Stimulated activated CD8-positive, alpha-beta memory T cell treated with anti-CD3 and anti-CD28 coated beads, Interleukin-2, amount 100 ng/mL, for 48 hours (primary cell): ENCODE data around the gene WTIP.
"Not testable (repeated sequence)": the region's sequence is repeated elsewhere in the genome, so short reads cannot be mapped to it uniquely, and the experiment has no call there.

ENCODE experiments used
- DNase-seq, 2 donors: peaks; one replicate each; pipeline ENCODE4 v3.0.0-alpha.2; 2020; ENCODE audit warnings: low read depth in 2 of 2

The WTIP gene

GRCh38 chr19:34503531-34504272 lies 22.1 kb downstream of the WTIP start:
- DNase-seq: no peak

- DNase-seq: no peak
Measured at GRCh38 chr19:34504273-34504808, 22.8 kb downstream of the WTIP start.

- no peak for DNase-seq
Measured at GRCh38 chr19:34504809-34505291, 23.3 kb downstream of the WTIP start.

GRCh38 chr19:34505321-34506025 lies 23.9 kb downstream of the WTIP start:
- DNase-seq: no peak

- no peak for DNase-seq
Measured at GRCh38 chr19:34506026-34506370, 24.4 kb downstream of the WTIP start.

- no peak for DNase-seq
Measured at GRCh38 chr19:34507414-34508067, 26.0 kb downstream of the WTIP start.

- DNase-seq: no peak
Measured at GRCh38 chr19:34508540-34508939, 27.0 kb downstream of the WTIP start.

- DNase-seq: not testable (repeated sequence)
Measured at GRCh38 chr19:34510904-34511303, 29.3 kb downstream of the WTIP start.

- DNase-seq: no peak
Measured at GRCh38 chr19:34512254-34512822, 30.8 kb downstream of the WTIP start.

GRCh38 chr19:34513767-34514166 lies 32.2 kb downstream of the WTIP start:
- DNase-seq: no peak

GRCh38 chr19:34519602-34520001 lies 38.0 kb downstream of the WTIP start:
- no peak for DNase-seq

GRCh38 chr19:34523408-34523807 lies 41.9 kb downstream of the WTIP start:
- no peak for DNase-seq

GRCh38 chr19:34525001-34525400 lies 43.4 kb downstream of the WTIP start:
- no peak for DNase-seq

GRCh38 chr19:34534206-34534605 lies 52.6 kb downstream of the WTIP start:
- no peak for DNase-seq

- DNase-seq: no peak
Measured at GRCh38 chr19:34539396-34539795, 57.8 kb downstream of the WTIP start.

- no peak for DNase-seq
Measured at GRCh38 chr19:34540811-34541557, 59.4 kb downstream of the WTIP start.

- no peak for DNase-seq
Measured at GRCh38 chr19:34549833-34550232, 68.3 kb downstream of the WTIP start.

- no peak for DNase-seq
Measured at GRCh38 chr19:34555447-34555846, 73.9 kb downstream of the WTIP start.

GRCh38 chr19:34556488-34556887 lies 74.9 kb downstream of the WTIP start:
- DNase-seq: no peak

- DNase-seq: no peak
Measured at GRCh38 chr19:34559045-34559444, 77.5 kb downstream of the WTIP start.

- DNase-seq: no peak
Measured at GRCh38 chr19:34560229-34560628, 78.7 kb downstream of the WTIP start.
